Fibroblast of lung (primary cell): ENCODE measurements around the gene SEMA3B.

Experiments used
- EZH2 ChIP-seq: IDR thresholded peaks from 2 replicates; pipeline ENCODE4 v1.5.1; 2012; ENCODE audit warnings: low read length, control low read depth, mild to moderate bottlenecking; ENCODE audit errors: missing control alignments
- TF ChIP-seq, protein P1 (sequence below), 2 donors: IDR thresholded peaks in 1 of 2; conservative IDR thresholded peaks in 1 of 2; 1 replicate in 1 of 2; 2 replicates in 1 of 2; pipeline ENCODE4 v1.5.1; 2011 to 2012; ENCODE audit warnings: low read length in 2 of 2, control low read depth in 1 of 2, inconsistent platforms in 1 of 2, low read depth in 1 of 2, mild to moderate bottlenecking in 1 of 2

DNA sequence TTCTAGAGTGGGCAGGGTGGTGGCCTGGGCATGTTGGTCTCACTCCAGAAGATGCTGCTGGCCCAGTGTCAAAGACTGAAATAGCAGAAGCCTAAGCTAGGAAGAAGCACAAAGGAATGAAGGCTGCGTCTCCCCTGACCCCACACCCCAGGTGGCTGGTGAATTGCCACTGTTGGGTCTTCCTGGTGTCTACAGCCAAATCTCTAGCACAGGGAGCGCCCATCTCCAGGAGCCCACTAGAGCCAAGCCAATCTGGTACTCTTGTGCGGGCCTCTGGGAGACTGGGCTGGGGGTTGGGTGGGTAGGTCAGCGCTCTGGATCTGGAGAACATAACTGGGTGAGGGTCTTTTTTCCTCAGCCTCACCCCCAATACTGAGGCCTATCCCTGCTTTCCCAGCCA lies 58.2 kb downstream of the SEMA3B start:
- TF ChIP-seq, protein P1, sequence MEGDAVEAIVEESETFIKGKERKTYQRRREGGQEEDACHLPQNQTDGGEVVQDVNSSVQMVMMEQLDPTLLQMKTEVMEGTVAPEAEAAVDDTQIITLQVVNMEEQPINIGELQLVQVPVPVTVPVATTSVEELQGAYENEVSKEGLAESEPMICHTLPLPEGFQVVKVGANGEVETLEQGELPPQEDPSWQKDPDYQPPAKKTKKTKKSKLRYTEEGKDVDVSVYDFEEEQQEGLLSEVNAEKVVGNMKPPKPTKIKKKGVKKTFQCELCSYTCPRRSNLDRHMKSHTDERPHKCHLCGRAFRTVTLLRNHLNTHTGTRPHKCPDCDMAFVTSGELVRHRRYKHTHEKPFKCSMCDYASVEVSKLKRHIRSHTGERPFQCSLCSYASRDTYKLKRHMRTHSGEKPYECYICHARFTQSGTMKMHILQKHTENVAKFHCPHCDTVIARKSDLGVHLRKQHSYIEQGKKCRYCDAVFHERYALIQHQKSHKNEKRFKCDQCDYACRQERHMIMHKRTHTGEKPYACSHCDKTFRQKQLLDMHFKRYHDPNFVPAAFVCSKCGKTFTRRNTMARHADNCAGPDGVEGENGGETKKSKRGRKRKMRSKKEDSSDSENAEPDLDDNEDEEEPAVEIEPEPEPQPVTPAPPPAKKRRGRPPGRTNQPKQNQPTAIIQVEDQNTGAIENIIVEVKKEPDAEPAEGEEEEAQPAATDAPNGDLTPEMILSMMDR (conservative IDR thresholded peaks at IDR 0.05 in 1 of 2, IDR thresholded peaks at IDR 0.05 in 1 of 2; ENCODE audit: low read depth in 1 of 2, low read length in 2 of 2) = no peak
- no peak for TF ChIP-seq EZH2
